Measurements from ENCODE around the gene CES1.

DNA sequence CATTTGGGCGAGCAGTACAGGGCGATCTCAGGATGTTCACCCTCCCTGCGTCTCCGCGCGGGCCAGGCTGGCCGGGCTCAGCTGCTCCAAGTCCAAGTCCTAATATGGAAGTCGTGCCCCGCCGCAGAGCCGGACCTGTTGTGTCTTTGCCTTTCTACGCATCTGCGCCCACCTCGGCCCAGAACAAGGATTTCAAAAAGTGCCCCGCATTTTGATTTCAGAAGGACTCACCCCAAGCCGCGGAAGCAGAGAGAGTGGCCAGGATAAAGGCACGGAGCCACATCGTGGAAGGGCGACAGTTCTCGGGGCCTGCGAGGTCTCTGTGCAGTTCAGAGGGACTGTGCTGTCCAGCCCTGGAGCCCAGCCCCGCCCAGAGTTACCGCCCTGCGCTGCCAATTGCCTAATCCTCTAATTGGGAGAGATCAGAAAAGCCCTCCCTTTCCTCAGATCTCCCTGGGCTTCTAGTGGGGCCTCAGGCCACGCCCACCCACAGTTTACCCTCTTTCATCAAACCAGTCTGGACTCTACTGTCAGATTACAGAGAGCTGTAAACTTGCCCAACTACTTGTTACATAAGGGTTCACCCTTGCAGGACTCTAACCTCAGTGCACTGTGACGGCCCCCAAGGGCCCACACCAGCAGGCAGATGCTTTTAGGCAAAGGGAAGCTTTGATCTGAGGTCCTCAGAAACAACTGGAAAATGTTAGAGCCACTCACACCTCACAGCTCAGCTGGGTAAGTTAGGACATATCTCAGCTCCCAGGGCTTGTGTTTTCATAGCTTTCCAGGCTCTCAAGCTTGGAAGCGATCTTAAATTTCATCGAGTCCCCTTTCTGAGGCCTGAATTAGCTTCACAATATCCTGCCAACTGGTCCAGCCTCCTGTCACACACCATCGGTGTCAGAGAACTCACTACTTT is at the start of gene CES1:
- TF ChIP-seq RAD21 (IDR thresholded peaks at IDR 0.05; ENCODE audit: low read depth) = no peak
- TF ChIP-seq CEBPB (IDR thresholded peaks at IDR 0.05) = no peak
- no peak for TF ChIP-seq YY1 (IDR thresholded peaks at IDR 0.05; ENCODE audit: low read depth)
- no peak for TF ChIP-seq TAF1 (IDR thresholded peaks at IDR 0.05; ENCODE audit: low read depth)
- no peak for TF ChIP-seq NFIC (IDR thresholded peaks at IDR 0.05)
- no peak for TF ChIP-seq ZBTB7A (IDR thresholded peaks at IDR 0.05; ENCODE audit: low read depth)

Data from Ishikawa (cell line).